GM21528 (cell line): ENCODE measurements around the gene HDDC3.

Source experiments
- ATAC-seq: cut with Tn5 transposase; IDR thresholded peaks from one replicate; pipeline ENCODE4 v1.9.1; 2021; ENCODE audit warnings: mild to moderate bottlenecking, moderate library complexity; ENCODE audit not compliant: unreplicated experiment, low FRiP score

HDDC3 gene

GRCh38 chr15:90881181-90881977 is 51.0 kb downstream of the HDDC3 start:
- ATAC-seq, result no peak

GRCh38 chr15:90880381-90881145 is 51.8 kb downstream of the HDDC3 start:
- ATAC-seq, result no peak
